ENCODE data around the gene RAI2. TPM values are rescaled to one million over a fixed set of nuclear protein-coding genes. Genes with fewer than 3 reads are reported as not detected.

RAI2 gene
- total RNA-seq, 1 experiment from 2014 or later = not detected

DNA sequence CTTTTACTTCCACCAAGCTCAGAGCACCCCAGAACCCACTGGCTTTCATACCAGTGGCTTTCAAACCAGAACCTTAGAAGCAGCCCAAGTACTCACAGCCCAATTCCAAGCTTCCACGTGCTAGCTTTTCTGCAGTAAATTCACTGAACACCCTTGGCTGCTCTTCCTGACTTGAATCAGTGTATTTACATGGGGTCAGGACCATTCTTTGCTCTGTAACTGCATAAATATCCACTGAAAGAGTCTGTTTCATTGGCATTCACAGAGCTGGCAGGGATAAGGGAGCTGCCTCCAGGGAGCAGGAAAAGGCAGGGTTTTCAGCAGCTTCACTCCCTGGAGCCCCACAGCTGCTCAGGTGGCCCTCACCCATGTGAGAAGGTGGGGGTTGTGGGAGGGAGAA, 43.8 kb downstream of the RAI2 start:
- Mint-ChIP-seq H3K27me3 (ENCODE audit: insufficient read depth, unreplicated experiment) (no peaks in the 10 kb centered on the region), H3K36me3 (ENCODE audit: insufficient read depth, unreplicated experiment) (no peaks in the 10 kb centered on the region), H3K4me1 (ENCODE audit: insufficient read depth, unreplicated experiment) (no peaks in the 10 kb centered on the region), H3K27ac (ENCODE audit: low read depth, unreplicated experiment) (no peak overlapping the region), H3K9me3 (ENCODE audit: unreplicated experiment) (peaks cover 20% of the 10 kb centered on the region), H3K4me3 (ENCODE audit: unreplicated experiment) (no peak overlapping the region)
- intact Hi-C loops (cut with micrococcal nuclease) = no loop called here
- no peak for DNase-seq (ENCODE audit: unreplicated experiment)
- POLR2A ChIA-PET = no interaction called here
- CTCF ChIA-PET = interaction anchor here (0.8 to 1.3 kb wide), 2 partner anchors 28 to 560 kb away, joined by 3 to 6 read pairs; no protein-coding TSS in a partner anchor
- BruUV-seq (replicated peaks) = no TSS peak
- TF ChIP-seq, protein P1, sequence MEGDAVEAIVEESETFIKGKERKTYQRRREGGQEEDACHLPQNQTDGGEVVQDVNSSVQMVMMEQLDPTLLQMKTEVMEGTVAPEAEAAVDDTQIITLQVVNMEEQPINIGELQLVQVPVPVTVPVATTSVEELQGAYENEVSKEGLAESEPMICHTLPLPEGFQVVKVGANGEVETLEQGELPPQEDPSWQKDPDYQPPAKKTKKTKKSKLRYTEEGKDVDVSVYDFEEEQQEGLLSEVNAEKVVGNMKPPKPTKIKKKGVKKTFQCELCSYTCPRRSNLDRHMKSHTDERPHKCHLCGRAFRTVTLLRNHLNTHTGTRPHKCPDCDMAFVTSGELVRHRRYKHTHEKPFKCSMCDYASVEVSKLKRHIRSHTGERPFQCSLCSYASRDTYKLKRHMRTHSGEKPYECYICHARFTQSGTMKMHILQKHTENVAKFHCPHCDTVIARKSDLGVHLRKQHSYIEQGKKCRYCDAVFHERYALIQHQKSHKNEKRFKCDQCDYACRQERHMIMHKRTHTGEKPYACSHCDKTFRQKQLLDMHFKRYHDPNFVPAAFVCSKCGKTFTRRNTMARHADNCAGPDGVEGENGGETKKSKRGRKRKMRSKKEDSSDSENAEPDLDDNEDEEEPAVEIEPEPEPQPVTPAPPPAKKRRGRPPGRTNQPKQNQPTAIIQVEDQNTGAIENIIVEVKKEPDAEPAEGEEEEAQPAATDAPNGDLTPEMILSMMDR (IDR thresholded peaks at IDR 0.05; ENCODE audit: unreplicated experiment) = no peak

DNA sequence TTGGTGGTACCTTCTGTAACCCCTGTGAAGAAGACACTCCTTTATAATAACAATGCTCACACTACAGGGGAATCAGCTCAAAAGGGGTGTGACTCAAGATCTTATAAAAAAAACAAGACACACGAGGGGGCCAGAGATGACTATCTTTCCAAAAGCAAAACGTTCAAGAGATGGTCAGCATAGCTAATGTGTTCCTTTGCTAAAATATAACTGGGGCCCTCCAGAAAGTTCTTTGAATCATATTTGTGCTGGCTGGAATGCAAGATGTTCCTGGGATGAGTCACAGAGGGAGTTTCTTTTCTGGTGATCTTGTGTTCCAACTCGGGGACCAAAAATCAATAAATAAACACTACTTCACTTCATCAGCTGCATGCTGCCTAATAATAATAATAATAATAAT, 46.5 kb downstream of the RAI2 start:
- CTCF ChIA-PET = interaction anchor here (0.6 to 2.7 kb wide), 6 partner anchors 9 to 459 kb away, joined by 3 to 10 read pairs (median 3); no protein-coding TSS in a partner anchor
- intact Hi-C loops (cut with micrococcal nuclease) = no loop called here
- peak; percentile 17 for DNase-seq (ENCODE audit: unreplicated experiment)
- no peak overlapping the region for H3K27ac Mint-ChIP-seq (ENCODE audit: low read depth, unreplicated experiment)
- no peaks in the 10 kb centered on the region for H3K27me3 Mint-ChIP-seq (ENCODE audit: insufficient read depth, unreplicated experiment)
- TF ChIP-seq, protein P1 (IDR thresholded peaks at IDR 0.05; ENCODE audit: unreplicated experiment) = no peak
- BruUV-seq (replicated peaks) = no TSS peak
- no peak overlapping the region for H3K4me3 Mint-ChIP-seq (ENCODE audit: unreplicated experiment)
- H3K9me3 Mint-ChIP-seq (ENCODE audit: unreplicated experiment) = peaks cover 13% of the 10 kb centered on the region
- no peaks in the 10 kb centered on the region for H3K4me1 Mint-ChIP-seq (ENCODE audit: insufficient read depth, unreplicated experiment)
- POLR2A ChIA-PET = interaction anchor here (0.5 kb wide), 1 partner anchor 10 kb away, joined by 4 read pairs; no protein-coding TSS in a partner anchor
- H3K36me3 Mint-ChIP-seq (ENCODE audit: insufficient read depth, unreplicated experiment) = no peaks in the 10 kb centered on the region

DNA sequence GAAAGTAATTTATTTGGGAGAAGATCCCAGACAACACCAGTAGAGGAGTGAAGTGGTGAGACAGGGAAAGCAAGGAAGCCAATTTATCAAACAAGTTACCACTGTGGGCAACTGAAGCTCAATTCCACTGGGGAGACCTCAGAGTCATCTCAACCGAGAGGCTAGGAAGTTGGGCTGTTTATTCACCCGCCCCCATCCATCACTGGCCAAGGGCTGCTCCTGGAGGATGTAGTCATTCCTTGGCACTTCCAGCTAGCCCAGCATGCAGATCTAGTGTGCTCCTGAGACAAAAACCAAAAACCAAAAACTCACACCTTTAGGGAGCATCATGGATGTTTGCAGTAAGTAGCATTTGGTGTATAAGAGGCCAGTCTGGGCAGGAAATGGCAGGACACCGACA, 47.0 kb downstream of the RAI2 start:
- no peaks in the 10 kb centered on the region for H3K36me3 Mint-ChIP-seq (ENCODE audit: insufficient read depth, unreplicated experiment)
- no peak overlapping the region for H3K4me3 Mint-ChIP-seq (ENCODE audit: unreplicated experiment)
- TF ChIP-seq, protein P1 (IDR thresholded peaks at IDR 0.05; ENCODE audit: unreplicated experiment) = no peak
- no peak overlapping the region for H3K27ac Mint-ChIP-seq (ENCODE audit: low read depth, unreplicated experiment)
- H3K9me3 Mint-ChIP-seq (ENCODE audit: unreplicated experiment) = peaks cover 13% of the 10 kb centered on the region
- DNase-seq (ENCODE audit: unreplicated experiment) = no peak
- ChIA-PET CTCF (interaction anchor here (0.6 to 2.7 kb wide), 7 partner anchors 10 to 459 kb away, joined by 3 to 10 read pairs (median 3); no protein-coding TSS in a partner anchor), POLR2A (no interaction called here)
- no peaks in the 10 kb centered on the region for H3K27me3 Mint-ChIP-seq (ENCODE audit: insufficient read depth, unreplicated experiment)
- H3K4me1 Mint-ChIP-seq (ENCODE audit: insufficient read depth, unreplicated experiment) = no peaks in the 10 kb centered on the region
- intact Hi-C loops (cut with micrococcal nuclease) = no loop called here
- BruUV-seq (replicated peaks) = no TSS peak

DNA sequence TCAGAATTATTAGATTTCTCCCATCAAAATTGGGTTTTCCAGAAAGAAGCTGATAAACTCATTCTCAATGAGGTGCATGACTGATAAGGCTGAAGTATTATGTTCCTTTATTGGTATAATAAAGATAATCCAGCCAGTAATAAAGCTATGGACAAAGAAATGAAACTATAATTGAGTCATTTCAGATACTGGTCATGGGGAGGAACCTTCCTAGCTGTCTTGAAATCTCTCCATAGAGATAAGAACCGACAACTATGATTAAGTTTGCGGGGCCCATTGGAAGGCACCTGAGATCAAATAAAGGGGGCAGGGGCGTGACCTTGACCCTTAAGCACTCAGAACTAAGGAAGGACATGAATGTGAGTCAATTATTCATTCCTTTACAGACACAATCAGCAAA, 47.8 kb downstream of the RAI2 start:
- ChIA-PET POLR2A (no interaction called here), CTCF (interaction anchor here (0.8 to 2.7 kb wide), 8 partner anchors 16 to 564 kb away, joined by 3 to 10 read pairs (median 4); no protein-coding TSS in a partner anchor)
- peaks cover 13% of the 10 kb centered on the region for H3K9me3 Mint-ChIP-seq (ENCODE audit: unreplicated experiment)
- H3K4me3 Mint-ChIP-seq (ENCODE audit: unreplicated experiment) = no peak overlapping the region
- H3K36me3 Mint-ChIP-seq (ENCODE audit: insufficient read depth, unreplicated experiment) = no peaks in the 10 kb centered on the region
- no peaks in the 10 kb centered on the region for H3K27me3 Mint-ChIP-seq (ENCODE audit: insufficient read depth, unreplicated experiment)
- BruUV-seq (replicated peaks) = no TSS peak
- TF ChIP-seq, protein P1 (IDR thresholded peaks at IDR 0.05; ENCODE audit: unreplicated experiment) = no peak
- DNase-seq (ENCODE audit: unreplicated experiment) = no peak
- intact Hi-C loops (cut with micrococcal nuclease) = no loop called here
- no peaks in the 10 kb centered on the region for H3K4me1 Mint-ChIP-seq (ENCODE audit: insufficient read depth, unreplicated experiment)
- no peak overlapping the region for H3K27ac Mint-ChIP-seq (ENCODE audit: low read depth, unreplicated experiment)
